HG02610 (cell line): ENCODE data around the gene NGEF.

Experiments
- ATAC-seq: cut with Tn5 transposase; IDR thresholded peaks from one replicate; pipeline ENCODE4 v1.9.1; 2021; ENCODE audit warnings: mild to moderate bottlenecking, moderate library complexity; ENCODE audit not compliant: unreplicated experiment

Gene NGEF

DNA sequence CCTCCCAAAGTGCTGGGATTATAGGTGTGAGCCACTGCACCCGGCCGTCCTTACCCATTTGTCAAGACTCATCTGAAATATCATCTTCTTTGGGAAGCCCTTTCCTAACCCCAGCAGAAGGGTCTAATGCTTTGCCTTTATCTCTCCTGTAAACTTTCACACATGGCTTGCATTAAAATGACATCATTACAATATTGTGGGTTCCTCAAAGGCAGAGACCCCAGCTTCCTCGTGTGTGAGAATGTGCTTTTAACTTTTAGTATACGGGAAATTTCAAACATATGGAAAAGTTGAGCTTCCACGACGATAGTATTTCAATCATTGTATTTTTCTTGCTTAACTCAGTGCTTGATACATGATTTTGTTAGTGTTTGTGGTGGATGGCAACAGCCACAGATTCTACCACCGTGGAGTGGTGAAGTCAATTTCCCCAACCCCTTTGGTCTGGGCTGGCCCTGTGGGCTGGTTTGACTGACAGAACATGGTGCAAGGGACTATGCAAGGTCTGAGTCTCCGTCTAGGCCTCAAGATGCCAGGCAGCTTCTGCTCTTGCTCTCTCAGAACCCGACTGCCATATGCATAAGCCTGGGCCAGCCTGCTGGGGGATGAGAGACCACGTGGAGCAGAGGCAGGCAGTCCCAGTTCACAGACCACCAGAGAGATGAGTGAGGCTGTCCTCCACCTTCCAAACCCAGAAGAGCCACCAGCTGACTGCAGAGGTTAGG is 39.9 kb downstream of the NGEF start:
- ATAC-seq, result no peak

DNA sequence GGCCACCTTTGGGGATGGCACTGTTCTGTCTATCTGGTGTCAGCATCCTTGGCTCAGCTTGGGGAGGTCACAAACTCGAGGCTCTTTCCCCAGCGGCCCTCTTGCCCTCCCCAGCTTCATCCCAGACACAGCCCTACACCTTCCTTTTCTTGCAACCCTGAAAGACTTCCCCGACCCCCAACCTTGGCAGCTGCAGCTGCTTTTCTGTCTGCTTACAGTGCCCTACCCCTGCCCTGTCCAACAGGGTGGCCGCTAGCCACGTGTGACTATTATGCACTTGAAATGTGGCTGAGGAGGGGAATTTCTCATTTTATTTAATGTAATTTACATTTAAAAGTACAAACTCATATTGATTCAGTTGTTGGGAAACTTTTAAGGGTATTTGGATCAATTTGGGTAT is 41.3 kb downstream of the NGEF start:
- ATAC-seq, result no peak

DNA sequence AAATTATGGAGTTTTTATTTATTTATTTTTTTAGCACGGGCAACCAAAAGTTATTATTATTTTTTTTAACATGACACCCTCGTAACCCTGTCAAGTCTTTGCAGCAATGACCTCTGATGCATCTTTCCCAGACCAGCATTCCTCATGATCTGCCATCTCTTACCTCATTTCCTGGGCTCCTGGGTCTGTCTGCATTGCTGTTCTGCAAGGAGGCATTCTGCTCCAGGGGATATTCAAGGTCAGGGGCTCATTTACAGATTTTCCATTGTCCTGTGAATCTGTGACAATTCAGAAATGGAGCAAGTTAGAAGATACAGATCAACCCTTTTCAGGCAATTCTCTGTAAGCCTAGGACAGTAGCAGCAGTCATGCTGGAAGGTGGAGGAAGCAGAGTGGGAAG is 43.0 kb downstream of the NGEF start:
- ATAC-seq, result no peak

DNA sequence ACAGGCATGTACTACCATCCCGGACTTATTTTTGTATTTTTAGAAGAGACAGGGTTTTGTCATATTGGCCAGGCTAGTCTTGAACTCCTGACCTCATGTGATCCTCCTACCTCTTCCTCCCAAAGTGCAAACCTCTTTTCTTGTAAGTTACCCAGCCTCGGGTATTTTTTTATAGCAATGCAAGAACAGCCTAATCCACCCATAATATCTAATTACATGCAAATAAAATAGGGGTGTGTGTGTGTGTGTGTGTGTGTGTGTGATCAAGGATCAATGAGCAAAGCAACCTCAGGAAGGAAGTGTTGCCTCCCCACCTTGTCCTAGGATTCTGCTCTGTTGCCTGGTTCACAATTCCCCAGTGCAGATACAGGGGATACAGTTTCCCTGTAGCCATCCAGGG is 45.6 kb downstream of the NGEF start:
- ATAC-seq, result no peak

DNA sequence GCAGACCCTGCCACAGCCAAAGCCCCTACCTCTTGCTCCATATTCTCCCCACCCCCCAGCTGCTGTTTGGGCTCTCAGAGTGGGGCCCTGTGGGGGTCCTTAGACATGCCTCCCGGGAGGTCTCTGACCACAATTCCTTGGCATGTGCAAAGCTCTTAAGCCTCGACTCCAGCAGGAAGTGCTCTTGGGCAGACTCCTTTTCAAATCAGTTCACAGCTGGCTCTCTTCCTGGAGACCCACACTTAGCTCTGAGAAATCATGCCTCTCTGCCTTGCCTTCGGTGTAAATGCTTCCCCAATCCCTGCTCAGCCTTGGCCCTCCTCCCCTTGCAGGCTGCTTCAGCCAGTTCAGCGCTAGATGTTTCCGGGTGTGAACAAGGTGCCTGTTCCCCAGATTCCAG is 46.9 kb downstream of the NGEF start:
- no peak for ATAC-seq

DNA sequence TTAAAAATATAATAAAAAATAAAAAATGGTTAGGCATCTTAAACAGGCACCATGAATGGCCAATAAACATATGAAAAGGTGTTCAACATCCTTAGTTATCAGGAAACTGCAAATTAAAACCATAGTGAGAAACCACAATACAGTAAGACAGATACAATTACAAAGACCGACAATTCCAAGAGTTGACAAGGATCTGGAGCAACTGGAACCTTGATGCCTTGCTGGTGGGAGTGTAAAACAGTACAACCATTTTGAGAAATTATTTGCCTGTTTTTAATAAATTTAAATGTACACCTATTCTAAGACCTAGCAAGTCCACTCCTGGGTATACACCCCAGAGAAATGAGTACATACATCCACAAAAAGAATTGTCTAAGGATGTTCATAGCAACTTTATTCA is 49.1 kb downstream of the NGEF start:
- ATAC-seq, result no peak

DNA sequence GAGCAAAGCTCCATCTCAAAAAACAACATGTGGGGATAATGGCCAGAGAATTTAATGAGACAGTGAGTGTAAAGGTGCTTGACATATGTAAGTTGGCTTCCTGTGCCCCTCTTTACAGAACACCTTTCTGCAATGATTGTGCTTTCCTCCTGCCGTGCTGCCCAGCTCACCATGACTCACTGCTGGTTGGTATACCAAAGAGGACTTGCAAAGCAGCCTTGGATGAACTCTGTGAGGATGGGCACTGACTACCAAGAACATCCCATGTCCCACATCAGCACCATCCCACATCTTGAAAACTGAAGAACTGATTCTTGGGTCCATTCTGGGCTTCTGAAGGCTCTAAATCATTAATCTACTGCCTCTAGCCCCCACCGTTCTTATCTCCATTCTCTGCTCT is 52.2 kb downstream of the NGEF start:
- ATAC-seq, result no peak

DNA sequence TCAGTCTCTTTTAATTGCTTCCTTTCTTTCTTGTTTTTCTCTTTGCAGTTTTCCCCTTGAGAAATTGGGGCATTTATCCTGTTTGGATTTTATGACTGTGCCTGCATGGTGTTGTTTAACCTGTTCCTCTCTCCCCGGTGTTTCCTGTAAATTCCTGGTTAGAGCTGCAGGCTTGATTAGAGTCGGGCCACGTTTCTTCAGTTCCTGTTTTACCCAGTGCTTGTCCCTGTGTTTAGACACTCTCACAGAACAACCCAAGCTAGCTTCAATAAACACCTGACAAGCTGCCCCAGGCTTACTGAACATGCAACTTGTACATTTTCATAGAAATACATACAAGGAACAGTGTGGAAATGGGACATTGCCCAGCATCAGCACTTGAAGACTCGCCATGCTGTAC is 53.9 kb downstream of the NGEF start:
- ATAC-seq, result no peak

DNA sequence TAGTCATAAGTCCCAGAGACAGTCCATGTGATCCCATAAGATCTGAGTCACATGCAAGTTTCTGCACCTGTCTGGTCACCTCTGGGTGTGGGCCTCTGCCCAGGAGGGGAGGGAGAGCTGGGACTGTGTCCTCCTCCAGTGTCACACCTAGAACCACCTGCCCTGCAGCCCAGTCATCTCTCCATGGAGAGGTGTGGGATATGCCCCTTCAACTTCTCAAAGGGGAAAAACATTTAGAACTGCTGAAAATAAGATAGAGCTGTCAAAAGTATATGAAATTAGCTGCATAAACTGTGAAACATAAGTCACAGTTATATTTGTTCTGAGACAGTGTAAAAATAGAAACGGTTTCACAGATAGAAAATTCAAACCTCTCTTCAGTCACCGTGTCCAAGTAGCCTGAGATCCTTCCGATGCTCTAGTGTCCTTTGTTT is 55.4 kb downstream of the NGEF start:
- ATAC-seq, result peak; percentile 49

DNA sequence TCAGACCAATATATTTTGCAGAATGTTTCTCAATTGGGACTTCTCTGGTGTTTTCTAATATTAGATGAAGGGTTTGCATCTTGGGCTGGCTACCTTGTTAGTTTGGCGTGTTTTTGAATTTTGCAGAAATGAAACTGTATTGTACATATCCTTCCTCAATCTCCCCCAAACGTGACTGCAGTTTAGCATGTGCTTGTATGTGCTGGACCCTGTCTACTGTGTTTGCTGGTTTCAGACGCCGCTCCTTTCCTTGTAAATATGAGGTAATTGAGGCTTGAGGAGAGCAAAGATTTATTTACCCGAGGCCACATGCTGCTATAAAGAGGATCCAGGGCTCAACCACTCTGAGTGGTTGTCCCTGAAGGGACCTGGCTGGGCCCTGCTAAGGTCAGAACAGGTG is 57.2 kb downstream of the NGEF start:
- no peak for ATAC-seq

DNA sequence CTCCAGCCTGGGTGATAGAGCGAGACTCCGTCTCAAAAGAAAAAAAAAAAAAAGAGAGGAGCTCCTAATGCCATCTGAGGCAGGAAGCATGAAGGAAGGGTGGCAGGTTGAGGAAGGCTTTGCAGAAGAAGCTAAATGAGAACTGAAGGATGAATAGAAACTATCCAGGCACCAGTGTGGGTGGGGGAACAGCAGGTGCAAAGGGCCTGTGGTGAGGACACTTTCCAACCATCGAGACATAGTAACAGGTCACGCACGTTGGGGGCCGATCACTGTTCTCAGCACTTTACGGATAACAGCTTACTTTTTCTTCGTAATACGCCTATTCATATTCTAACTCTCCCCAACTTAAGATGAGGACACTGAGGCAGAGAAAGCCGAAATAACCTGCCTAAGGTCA is 58.4 kb downstream of the NGEF start:
- ATAC-seq, result no peak

DNA sequence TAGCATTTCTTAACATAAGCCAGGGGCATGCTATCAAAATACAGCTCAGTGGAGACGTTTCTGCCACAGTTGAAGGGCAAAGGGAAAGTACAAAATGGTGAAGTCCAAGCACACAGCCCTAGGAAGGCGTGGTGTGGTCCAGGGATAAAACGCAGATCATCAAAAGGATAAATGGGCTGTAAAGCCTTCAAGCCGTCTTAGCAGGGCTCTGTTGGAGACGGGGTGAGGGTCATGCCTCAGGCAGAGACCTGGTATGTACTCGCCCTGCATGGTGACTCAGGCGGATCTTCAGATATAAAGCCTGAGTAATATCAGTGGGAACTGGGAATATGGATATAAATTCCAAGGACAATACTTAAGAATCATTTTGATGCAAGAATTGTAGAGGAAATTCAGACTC is 61.2 kb downstream of the NGEF start:
- ATAC-seq, result no peak

DNA sequence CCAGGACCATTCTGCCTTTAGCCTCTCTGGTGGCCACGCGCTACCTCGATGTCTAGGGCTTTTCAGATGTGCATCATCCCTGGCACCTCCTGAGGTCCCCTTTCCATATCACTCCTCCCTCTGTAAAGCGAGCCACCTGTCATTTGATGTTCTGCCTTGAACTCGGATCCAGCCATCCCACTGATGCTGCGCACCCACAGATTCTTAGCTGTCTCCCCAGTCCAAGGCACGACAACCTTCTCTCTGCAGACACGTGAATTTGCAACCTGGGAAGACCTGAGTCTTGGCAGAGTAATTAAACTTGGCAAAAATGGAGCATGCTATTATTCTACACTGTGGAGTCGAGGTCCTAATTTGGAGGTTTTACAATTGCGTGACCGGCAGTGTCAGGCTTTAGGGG is 61.9 kb downstream of the NGEF start:
- ATAC-seq, result no peak

DNA sequence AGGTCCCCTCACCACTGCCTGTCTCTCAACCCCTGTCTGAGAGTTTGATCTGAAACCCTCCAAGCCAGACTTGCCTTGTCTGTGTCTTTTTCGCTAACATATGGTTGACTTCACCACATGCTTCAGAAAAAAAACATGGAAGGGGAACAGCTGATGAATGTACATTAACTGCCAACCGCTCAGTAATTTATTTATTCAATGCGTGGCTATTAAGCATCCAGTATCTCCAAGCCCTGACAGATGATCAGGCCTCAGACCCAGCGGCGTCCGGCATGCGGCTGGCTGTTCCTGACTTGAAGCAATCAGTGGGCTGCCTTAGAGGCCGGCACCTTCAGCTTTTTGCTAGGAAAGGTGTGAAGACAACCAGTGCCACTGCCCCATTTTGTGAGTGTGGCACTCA is 62.3 kb downstream of the NGEF start:
- ATAC-seq, result no peak

DNA sequence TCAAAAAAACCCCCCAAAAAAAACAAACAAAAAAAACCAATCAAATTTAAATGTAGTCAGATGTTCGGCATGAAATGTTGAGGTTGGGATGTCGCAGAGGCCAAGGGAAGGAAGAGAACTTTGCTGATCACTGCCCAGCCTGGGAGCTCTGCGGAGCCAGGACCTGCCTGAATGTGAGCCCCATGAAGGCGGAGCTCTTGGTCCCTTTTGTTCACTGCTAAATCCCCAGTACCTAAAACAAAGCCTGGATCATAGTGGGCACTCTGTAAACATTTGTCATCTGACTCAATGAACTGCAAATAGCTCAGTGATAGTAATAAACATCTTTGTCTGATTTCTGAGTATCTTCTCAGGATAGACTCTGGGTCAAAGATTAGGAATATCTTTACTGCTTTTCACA is 64.0 kb downstream of the NGEF start:
- ATAC-seq, result no peak

DNA sequence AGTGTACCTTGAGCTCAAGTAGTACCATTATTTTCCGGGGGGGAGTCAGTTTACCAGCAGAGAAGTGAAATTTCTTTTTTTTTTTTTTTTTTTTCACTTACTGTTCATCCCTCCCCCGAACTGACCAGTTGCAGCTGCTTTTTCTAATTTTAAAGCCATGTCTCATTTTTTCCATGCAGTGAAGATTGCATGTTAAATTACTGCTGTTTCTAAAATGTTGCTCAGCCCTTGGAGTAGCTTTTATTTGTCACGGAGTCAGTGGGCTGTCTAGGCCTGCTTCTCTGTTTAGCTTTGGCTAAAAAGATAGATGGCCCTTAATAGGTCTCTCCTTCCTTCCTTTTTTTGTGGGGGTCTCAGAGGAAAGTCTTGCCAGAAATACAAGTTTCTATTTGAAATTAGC is 70.2 kb downstream of the NGEF start:
- no peak for ATAC-seq

DNA sequence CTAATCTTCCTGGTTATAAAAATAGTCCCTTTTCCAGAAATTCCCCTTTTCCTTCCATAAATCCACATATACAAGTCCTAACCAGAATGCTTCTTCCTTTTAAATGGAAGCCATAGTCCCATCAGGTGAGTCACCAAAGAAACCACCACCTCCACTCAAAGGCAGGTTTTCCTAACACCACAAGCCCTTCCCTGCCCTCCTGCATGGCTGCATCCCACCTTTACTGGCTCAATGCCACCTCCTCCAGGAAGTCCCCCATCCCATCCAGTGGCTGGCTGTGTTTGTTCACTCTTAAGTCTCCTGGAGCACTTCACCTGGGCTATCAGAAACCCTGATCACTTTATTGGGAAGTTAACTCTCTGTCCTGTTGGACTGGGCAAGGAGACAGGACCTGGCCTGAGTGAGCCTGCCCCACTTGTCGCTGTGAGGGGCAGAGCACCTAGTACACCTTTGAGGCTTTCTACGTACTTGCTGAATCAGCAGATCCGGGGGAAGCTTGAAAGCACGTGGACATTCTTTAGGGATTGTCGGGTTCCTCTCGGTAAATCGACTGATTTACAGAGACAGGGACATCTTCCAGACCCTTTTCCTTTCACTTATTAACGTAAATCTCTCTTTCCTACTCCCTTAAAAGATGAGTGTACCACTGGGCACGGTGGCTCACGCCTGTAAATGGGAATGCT is 71.0 kb downstream of the NGEF start:
- no peak for ATAC-seq

DNA sequence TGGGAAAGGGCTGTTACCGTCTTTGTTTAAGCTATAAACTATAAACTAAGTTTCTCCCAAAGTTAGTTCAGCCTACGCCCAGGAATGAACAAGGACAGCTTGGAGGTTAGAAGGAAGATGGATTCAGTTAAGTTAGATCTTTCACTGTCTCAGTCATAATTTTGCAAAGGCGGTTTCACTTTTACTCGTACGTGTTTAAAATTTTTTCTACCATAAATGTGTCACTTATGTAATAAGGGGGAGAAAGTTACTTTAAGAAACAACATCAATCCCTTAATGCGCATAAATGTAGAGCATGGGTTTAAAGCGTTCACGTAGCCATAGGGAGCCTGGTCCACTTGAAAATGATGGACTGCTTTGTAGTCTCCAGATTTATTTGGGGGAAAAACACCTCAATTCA is 71.7 kb downstream of the NGEF start:
- ATAC-seq, result no peak

DNA sequence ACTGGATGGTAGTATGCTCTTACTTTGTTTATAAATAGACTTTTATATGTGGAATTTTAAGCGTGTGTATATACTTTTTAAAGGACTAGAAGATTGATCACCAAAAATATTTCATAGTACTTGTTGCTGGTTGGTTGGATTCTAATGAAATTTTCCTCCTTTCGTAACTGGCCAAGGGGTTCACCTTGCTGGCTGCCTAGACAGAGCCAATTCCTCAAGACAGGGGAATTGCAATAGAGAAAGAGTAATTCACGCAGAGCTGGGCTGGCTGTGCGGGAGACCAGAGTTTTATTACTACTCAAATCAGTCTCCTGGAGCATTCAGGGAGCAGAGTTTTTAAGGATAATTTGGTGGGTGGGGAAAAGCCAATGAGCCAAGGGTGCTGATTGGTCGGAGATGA is 72.3 kb downstream of the NGEF start:
- ATAC-seq, result no peak

DNA sequence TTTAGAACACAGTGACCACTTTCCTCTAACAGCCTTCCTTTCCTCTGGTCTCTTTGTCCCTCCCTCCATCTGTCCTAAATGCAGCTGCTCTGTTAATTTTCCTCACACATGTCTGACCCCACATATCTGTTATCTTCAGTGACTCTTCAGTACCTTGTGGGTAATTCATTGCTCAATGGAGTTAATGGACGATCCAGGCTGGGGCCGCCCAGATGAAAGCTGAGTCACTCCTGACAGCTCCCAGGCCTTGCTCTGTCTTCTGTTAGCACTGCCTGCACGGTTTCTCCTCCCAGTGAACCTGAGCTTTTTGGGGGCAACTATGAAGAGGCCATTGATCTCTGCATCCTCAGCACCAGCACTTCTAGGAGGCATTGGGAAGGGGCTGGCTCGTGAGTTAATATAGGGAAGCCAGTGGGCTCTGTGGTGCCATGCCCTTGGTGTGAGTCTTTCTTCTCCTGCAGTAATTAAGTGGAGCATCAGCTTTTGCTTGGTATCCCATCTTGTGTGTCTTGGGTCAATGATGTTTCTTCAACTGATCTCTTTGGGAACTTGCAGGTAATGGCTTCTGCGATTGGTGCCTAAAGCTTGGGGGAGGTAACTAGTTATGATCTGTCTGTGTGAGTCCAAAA is 75.7 kb downstream of the NGEF start:
- no peak for ATAC-seq

DNA sequence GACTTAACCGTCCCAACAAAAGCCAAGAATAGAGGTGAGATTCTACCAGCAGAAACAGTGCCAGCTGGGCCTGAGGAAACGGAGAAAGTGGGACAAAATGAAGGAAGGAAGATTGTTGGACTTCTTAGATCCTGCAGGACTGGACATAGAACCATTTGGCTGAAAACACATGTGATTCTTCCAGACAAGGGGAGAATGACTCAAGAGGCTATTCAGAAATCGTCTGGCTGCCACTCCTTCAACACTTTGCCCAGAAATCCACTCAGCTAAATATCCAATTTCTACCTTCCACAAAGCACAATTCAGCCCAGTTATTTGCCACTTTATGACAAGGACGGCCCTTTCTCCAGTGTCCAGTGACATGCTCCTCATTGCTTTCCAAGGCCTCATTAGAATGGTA is 81.4 kb downstream of the NGEF start:
- ATAC-seq, result no peak

DNA sequence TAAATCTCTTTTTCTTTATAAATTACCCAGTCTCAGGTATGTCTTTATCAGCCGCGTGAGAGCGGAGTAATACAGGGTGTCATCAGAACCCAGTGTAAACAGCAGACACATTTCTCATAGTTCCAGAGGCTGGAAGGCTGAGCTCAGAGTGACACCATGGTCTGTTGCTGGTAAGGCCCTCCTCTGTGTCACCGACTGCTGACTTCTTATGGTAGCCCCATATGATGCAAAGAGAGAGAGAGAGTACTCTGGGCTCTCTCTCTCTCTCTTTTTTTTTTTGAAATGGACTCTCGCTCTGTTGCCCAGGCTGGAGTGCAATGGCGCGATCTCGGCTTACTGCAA is 83.0 kb downstream of the NGEF start:
- no peak for ATAC-seq
